Peyer's patch (tissue), 4 donors: ENCODE measurements around the gene SYT11. TPM values are rescaled to one million over a fixed set of nuclear protein-coding genes. Genes with fewer than 3 reads are reported as not detected.
"Not testable (repeated sequence)": the region's sequence is repeated elsewhere in the genome, so short reads cannot be mapped to it uniquely, and the experiment has no call there.

Experiments used
- DNase-seq, 3 donors: peaks; one replicate each; pipeline ENCODE4 v3.0.0-alpha.2; 2017 to 2019
- H3K27ac ChIP-seq, 4 donors: fragments of 200-600 bp; sonication (generic); one replicate each; pipeline ENCODE4 v1.5.1; 2016 to 2019
- H3K27me3 ChIP-seq, 2 donors: fragments of 200-600 bp; sonication (generic); one replicate each; pipeline ENCODE4 v1.5.1; 2019
- H3K36me3 ChIP-seq, 3 donors: fragments of 200-600 bp; sonication (generic); one replicate each; pipeline ENCODE4 v1.5.1; 2016 to 2019
- H3K4me1 ChIP-seq, 4 donors: fragments of 200-600 bp; sonication (generic); one replicate each; pipeline ENCODE4 v1.5.1; 2016 to 2019
- H3K4me3 ChIP-seq, 4 donors: fragments of 200-600 bp; sonication (generic); 1 replicate in 3 of 4; 2 replicates in 1 of 4; pipeline ENCODE4 v1.5.1; 2016 to 2019; ENCODE audit warnings: mild to moderate bottlenecking in 1 of 4
- H3K9me3 ChIP-seq, 4 donors: fragments of 200-600 bp; sonication (generic); one replicate each; pipeline ENCODE4 v1.5.1; 2016 to 2019; ENCODE audit warnings: mild to moderate bottlenecking in 1 of 4
- CTCF ChIP-seq, 6 experiments: fragments of 450-650 bp in 4 of 6; fragments of 200-600 bp in 2 of 6; sonication (generic) in 1 of 6; IDR thresholded peaks; one replicate each; pipeline ENCODE4 v1.5.1; 2017 to 2019; ENCODE audit warnings: antibody characterized with exemption in 6 of 6, mild to moderate bottlenecking in 3 of 6, moderate library complexity in 1 of 6
- POLR2A ChIP-seq, 2 donors: fragments of 450-650 bp; IDR thresholded peaks; one replicate each; pipeline ENCODE4 v1.5.1; 2017; ENCODE audit warnings: antibody characterized with exemption in 2 of 2, mild to moderate bottlenecking in 2 of 2, moderate library complexity in 2 of 2
- total RNA-seq, 4 donors: library from RNA; depleted of rRNA; stranded (reverse); fragments of >200 nt; gene quantifications; one replicate each; pipeline ENCODE4 v1.1.0, GENCODE V29; 2016

Gene SYT11
- total RNA-seq, 4 donors from 2014 or later: 2.6 to 9.9 (median 4.7) TPM

GRCh38 chr1:155918660-155919059 lies 59.3 kb downstream of the SYT11 start:
- Histone ChIP-seq H3K4me1 (no peaks in the 10 kb centered on the region), H3K36me3 (peaks cover 0 to 100% (median 10%) of the 10 kb centered on the region in 3 donors), H3K27me3 (no peaks in the 10 kb centered on the region), H3K4me3 (no peak overlapping the region), H3K27ac (no peak overlapping the region), H3K9me3 (no peaks in the 10 kb centered on the region)
- DNase-seq: no peak
- TF ChIP-seq POLR2A (IDR thresholded peaks at IDR 0.05) (no peak), CTCF (IDR thresholded peaks at IDR 0.05) (no peak)

- Histone ChIP-seq H3K9me3 (no peaks in the 10 kb centered on the region), H3K4me1 (no peaks in the 10 kb centered on the region), H3K27ac (no peak overlapping the region), H3K27me3 (no peaks in the 10 kb centered on the region), H3K36me3 (peaks cover 0 to 100% (median 10%) of the 10 kb centered on the region in 3 donors), H3K4me3 (no peak overlapping the region)
- no peak for DNase-seq
- TF ChIP-seq CTCF (IDR thresholded peaks at IDR 0.05) (no peak), POLR2A (IDR thresholded peaks at IDR 0.05) (no peak)
Measured at GRCh38 chr1:155919801-155920200, 60.4 kb downstream of the SYT11 start.

- Histone ChIP-seq H3K4me3 (no peak overlapping the region), H3K36me3 (peaks cover 3 to 100% (median 10%) of the 10 kb centered on the region in 3 donors), H3K27me3 (no peaks in the 10 kb centered on the region), H3K9me3 (no peaks in the 10 kb centered on the region), H3K4me1 (no peaks in the 10 kb centered on the region), H3K27ac (no peak overlapping the region)
- TF ChIP-seq CTCF (IDR thresholded peaks at IDR 0.05) (no peak), POLR2A (IDR thresholded peaks at IDR 0.05) (no peak)
- no peak for DNase-seq
Measured at GRCh38 chr1:155920717-155921116, 61.4 kb downstream of the SYT11 start.

GRCh38 chr1:155925506-155925905 lies 66.1 kb downstream of the SYT11 start:
- peaks cover 3 to 93% (median 8%) of the 10 kb centered on the region in 3 donors for H3K36me3 ChIP-seq
- peak overlapping the region in 2 of 4 donors; percentile 53 to 57 for H3K27ac ChIP-seq

GRCh38 chr1:155929057-155929456 lies 69.7 kb downstream of the SYT11 start:
- peaks cover 0 to 78% (median 3%) of the 10 kb centered on the region in 3 donors for H3K36me3 ChIP-seq

More at GRCh38 chr1:155925506-155925905, 66.1 kb downstream of the SYT11 start:
- Histone ChIP-seq H3K4me3 (no peak overlapping the region), H3K27me3 (no peaks in the 10 kb centered on the region), H3K4me1 (peaks cover 0 to 17% (median 2%) of the 10 kb centered on the region in 4 donors), H3K9me3 (no peaks in the 10 kb centered on the region)
- TF ChIP-seq POLR2A (IDR thresholded peaks at IDR 0.05) (no peak), CTCF (IDR thresholded peaks at IDR 0.05) (no peak)
- peak in 2 of 3 donors; percentile 74 to 75 for DNase-seq

GRCh38 chr1:155930725-155931124 lies 71.4 kb downstream of the SYT11 start:
- not testable (repeated sequence) for H3K27me3 ChIP-seq, H3K9me3 ChIP-seq, DNase-seq
- Histone ChIP-seq H3K4me3 (peak overlapping the region in 2 of 4 donors; percentile 30 to 78), H3K27ac (peak overlapping the region in 3 of 4 donors; percentile 44 to 71 (median 64)), H3K4me1 (peaks cover 0 to 48% (median 12%) of the 10 kb centered on the region in 4 donors), H3K36me3 (peaks cover 0 to 62% (median 0%) of the 10 kb centered on the region in 3 donors)

More at GRCh38 chr1:155929057-155929456, 69.7 kb downstream of the SYT11 start:
- Histone ChIP-seq H3K27me3 (no peaks in the 10 kb centered on the region), H3K4me3 (no peak overlapping the region), H3K4me1 (peaks cover 0 to 48% (median 12%) of the 10 kb centered on the region in 4 donors), H3K9me3 (no peaks in the 10 kb centered on the region), H3K27ac (peak overlapping the region in 2 of 4 donors; percentile 18 to 27)
- DNase-seq: no peak
- TF ChIP-seq POLR2A (IDR thresholded peaks at IDR 0.05) (no peak), CTCF (IDR thresholded peaks at IDR 0.05) (no peak)
